Stomach smooth muscle (tissue), 2 donors: ENCODE results near the gene SYT6.
A peak's percentile ranks its signal among the peaks of the same experiment; 100 is the strongest.

ENCODE experiments used
- H3K27ac ChIP-seq: one replicate; pipeline ENCODE4 v1.7.0; 2013; ENCODE audit warnings: mild to moderate bottlenecking, low read length, inconsistent platforms
- H3K27me3 ChIP-seq, 2 donors: one replicate each; pipeline ENCODE4 v1.7.0; 2013; ENCODE audit warnings: low read length in 2 of 2; ENCODE audit not compliant: insufficient read depth in 2 of 2, control insufficient read depth in 1 of 2
- H3K36me3 ChIP-seq, 2 donors: one replicate each; pipeline ENCODE4 v1.7.0; 2013; ENCODE audit warnings: low read length in 2 of 2; ENCODE audit not compliant: control insufficient read depth in 2 of 2, insufficient read depth in 2 of 2
- H3K4me1 ChIP-seq: one replicate; pipeline ENCODE4 v1.7.0; 2013; ENCODE audit warnings: low read length; ENCODE audit not compliant: control insufficient read depth, insufficient read depth
- H3K4me3 ChIP-seq, 2 donors: one replicate each; pipeline ENCODE4 v1.7.0; 2013; ENCODE audit warnings: low read length in 2 of 2
- H3K9ac ChIP-seq, 2 donors: one replicate each; pipeline ENCODE4 v1.7.0; 2013; ENCODE audit warnings: low read length in 2 of 2, mild to moderate bottlenecking in 1 of 2
- H3K9me3 ChIP-seq, 2 donors: one replicate each; pipeline ENCODE4 v1.7.0; 2013; ENCODE audit warnings: low read length in 2 of 2; ENCODE audit not compliant: control insufficient read depth in 2 of 2
- donor health status: healthy.
- donor health status: Pancreatic carcinoma.

The SYT6 gene

DNA sequence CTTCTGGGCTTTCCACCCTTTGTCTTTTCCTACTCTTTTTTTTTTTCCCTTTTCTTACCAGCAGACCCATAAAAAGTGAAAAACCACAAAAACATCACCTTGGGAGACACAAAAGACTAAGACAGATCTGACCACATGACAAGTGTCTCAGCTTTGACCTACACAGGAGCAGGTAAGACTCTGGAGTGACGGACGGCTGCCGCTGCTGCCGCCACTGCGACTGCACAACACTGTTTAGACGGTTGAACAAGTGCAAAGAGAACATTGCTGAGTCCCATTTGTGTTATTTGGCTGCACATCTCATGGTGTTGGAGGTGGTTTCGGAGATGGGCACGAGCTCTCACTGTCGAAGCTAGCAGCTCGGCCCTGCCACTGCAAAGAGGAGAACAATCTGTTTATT, 62.0 kb downstream of the SYT6 start:
- H3K4me3 ChIP-seq, result no peak overlapping the region
- H3K9me3 ChIP-seq, result no peaks in the 10 kb centered on the region
- peaks cover 0 to 2% of the 10 kb centered on the region in 2 donors for H3K27me3 ChIP-seq
- H3K27ac ChIP-seq, result no peak overlapping the region
- no peaks in the 10 kb centered on the region for H3K36me3 ChIP-seq
- no peak overlapping the region for H3K9ac ChIP-seq
- H3K4me1 ChIP-seq, result no peaks in the 10 kb centered on the region

DNA sequence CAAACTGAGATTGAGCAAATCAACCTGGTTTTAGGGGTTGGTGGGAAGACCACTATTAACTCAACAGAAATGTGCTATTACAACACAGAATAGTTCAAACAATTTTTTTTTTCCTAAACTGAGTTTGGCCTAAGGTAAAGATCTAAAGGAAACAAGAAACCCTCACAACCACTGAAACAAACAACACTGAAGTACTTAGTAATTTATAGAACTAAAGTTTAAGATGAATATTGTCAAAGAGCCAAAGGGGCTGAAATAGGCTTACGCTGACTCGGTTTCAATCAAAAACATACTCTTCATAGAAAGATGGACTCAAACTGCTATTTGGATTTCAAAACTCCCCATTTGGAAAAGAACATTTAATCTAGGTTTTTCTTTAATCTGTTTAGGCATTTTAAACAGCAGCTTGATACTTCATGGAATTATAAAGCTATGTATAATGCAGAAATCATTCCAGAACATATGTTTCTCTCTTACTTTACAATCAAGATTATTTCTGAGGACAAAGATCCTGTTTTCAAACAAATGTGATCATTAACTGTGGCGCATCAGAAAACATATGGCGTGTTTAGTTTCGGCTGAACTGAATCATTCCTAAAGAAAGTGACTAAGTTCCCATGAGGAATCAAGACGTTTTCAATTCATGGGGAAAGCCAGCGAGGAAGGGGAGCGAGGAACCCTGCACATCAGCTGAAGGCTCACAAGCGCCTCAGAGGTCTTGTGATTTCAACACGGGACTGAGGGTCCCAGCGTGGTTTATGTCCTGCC, 62.7 kb downstream of the SYT6 start:
- Histone ChIP-seq H3K36me3 (no peaks in the 10 kb centered on the region), H3K27ac (no peak overlapping the region), H3K9me3 (no peaks in the 10 kb centered on the region), H3K27me3 (peaks cover 0 to 2% of the 10 kb centered on the region in 2 donors), H3K9ac (no peak overlapping the region), H3K4me3 (no peak overlapping the region), H3K4me1 (no peaks in the 10 kb centered on the region)

DNA sequence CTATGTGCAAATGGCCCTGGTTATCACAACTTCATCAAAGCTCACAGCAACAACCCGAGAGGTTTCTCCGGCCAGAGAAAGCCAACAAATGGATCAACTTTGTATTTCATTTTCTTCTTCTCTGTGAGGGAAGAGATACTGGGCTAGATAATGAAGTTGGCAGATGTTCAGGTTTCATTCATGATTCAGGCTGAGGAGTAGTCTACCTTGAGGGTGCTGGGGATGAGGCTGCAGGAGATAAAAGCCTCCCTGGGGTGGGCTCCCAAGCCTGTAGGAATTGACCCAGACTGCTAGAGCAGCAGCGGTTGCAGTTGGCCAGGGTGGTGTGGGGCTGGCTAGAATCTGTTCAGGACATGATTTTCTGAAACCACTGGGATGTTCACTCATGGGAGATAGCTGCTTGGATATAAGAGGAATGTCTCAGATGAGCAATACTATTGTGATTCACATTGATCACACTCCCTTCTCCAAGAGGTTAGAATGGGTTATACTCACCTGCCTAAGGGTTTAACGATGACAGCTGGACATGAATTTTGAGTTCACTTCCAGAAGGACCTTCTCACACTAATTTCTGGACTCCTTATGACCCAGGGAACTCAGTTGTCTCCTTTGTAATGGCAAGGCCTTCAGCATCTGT, 64.0 kb downstream of the SYT6 start:
- Histone ChIP-seq H3K27ac (no peak overlapping the region), H3K9ac (no peak overlapping the region), H3K9me3 (no peaks in the 10 kb centered on the region), H3K36me3 (no peaks in the 10 kb centered on the region), H3K27me3 (peaks cover 0 to 2% of the 10 kb centered on the region in 2 donors), H3K4me3 (no peak overlapping the region), H3K4me1 (no peaks in the 10 kb centered on the region)

DNA sequence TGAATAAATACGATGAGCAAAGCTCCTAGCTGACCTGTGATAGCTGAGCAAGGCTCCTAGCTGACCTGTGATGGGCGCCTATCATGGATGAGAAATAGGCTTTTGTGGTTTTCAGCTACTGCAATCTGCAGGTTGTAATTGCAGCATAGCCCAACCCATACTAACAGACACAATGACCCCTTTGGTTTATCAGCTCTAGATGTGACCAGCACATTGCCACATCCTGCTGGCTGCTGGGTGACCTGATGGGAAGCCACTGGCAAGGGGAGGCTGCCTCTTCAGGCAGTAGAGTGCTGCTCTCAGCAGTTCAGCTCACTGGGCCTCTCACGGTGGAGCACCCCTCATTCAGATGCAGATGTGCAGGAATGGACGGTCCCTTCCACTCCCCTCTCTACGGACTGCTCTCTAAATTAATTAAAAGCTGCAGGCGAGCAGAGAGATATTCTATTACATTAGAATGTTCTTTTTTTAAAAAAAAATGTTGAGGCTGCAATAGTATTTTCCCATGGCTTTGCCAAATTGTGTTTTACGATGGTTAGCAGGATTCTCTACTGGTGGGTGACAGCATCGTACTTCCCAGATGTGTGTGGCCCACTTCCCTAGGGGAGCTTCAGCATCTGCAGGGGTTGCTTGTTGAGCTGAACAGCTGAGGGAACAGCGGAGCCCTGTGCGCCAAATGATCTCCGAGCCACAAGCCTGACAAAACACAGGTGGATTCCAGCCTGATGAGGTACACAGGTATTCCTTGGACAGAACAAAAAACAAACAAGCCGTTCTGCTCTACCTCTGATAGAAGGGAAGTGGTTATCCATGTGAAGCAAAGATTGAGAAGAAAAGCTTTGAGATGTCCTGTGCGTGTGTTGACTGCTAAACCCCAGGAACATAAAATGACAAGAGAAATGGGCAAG, 65.0 kb downstream of the SYT6 start:
- Histone ChIP-seq H3K9me3 (no peaks in the 10 kb centered on the region), H3K9ac (no peak overlapping the region), H3K36me3 (no peaks in the 10 kb centered on the region), H3K4me1 (no peaks in the 10 kb centered on the region), H3K27ac (no peak overlapping the region), H3K27me3 (peaks cover 0 to 2% of the 10 kb centered on the region in 2 donors), H3K4me3 (no peak overlapping the region)

DNA sequence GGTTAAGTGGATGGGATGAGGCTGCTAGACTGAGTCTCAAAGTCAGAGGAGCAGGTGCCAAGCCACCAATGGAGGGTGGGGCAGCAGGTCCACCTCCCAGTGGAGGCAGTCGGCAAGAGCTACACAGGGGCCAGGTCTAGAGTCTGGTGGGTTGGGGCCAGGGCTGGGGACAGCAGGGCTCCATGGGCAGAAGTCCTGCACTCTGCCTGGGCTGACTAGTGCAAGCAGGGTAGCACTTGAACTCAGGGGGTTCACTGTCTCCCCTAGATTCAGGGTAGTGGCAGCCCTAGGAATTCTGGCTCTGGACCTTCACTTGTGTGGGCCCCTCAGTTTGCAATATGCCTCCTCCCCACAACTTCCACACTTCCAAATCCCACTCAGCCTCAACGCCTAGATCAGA, 66.2 kb downstream of the SYT6 start:
- H3K27me3 ChIP-seq, result peaks cover 0 to 2% of the 10 kb centered on the region in 2 donors
- H3K9me3 ChIP-seq, result no peaks in the 10 kb centered on the region
- no peak overlapping the region for H3K9ac ChIP-seq
- H3K4me1 ChIP-seq, result peaks cover 1% of the 10 kb centered on the region
- H3K4me3 ChIP-seq, result no peak overlapping the region
- H3K36me3 ChIP-seq, result no peaks in the 10 kb centered on the region
- no peak overlapping the region for H3K27ac ChIP-seq

DNA sequence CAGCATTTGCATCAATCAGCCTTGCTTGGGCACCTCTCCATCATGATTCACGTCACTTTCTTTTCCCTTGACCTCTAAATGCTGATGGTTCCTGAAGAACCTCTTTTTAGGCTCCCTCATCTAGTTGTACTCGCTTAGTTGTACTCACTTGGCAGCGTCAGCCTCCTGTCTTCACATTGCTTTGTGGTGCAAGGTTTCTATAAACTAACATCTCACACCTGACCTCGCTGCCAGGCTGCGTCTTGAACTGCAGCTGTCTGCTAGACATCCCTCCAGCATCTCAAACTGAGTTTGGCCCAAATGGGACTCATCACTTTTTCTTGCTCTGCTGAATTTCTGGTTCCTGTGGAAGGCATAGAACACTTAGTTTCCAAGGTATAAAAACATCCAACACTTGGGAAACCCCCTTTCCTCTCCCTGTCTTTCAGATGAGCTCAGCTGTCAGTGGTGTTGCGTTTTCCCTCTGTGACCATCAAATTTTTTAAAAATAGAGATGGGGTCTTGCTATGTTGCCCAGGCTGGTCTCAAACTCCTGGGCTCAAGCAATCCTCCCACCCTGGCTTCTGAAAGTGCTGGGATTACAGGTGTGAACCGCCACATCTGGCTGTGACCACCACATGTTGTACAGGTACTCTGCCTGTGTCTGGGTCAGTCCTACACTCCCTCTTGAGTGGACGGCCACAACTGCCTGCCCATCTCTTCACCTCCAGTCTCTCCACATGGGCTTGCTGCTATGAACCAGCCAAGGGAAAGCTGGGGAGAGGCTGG, 66.9 kb downstream of the SYT6 start:
- H3K36me3 ChIP-seq, result no peaks in the 10 kb centered on the region
- no peaks in the 10 kb centered on the region for H3K9me3 ChIP-seq
- no peak overlapping the region for H3K4me3 ChIP-seq
- no peak overlapping the region for H3K27ac ChIP-seq
- peaks cover 0 to 2% of the 10 kb centered on the region in 2 donors for H3K27me3 ChIP-seq
- no peak overlapping the region for H3K9ac ChIP-seq
- H3K4me1 ChIP-seq, result peaks cover 8% of the 10 kb centered on the region

DNA sequence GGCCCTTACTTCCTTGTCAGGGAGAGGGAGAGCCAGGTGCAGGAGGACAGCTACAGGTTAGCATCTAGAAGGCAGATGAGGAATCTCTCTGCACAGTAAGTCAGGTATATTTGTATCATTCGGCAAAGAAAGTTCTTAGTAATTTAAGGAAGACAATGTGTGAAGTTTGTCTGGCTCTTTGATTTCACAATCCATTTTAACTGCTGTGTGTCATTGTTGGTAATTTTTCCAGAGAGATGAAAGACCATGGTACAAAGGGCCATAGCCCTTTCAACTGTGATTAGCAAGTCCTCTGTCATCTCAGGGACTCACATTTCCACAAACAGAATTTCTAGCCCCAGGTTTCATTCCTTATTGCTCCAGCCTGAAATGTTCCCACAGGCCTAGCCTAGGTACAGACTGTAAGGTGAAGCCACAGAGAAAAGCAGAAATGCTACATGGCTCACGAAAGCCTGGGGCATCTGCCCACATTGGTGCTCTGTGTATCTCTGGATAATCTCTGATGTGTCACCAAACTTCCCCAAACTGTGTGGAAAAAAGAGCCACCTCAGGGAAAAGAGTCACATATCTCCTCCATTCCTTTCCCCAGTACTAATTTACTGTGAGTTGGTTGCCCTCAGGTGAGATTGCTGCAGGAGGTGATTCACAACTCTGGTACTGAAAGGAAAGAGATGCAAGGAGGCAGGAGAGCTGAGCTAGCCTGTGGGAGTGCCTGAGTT, 70.6 kb downstream of the SYT6 start:
- Histone ChIP-seq H3K9ac (no peak overlapping the region), H3K4me1 (peaks cover 20% of the 10 kb centered on the region), H3K4me3 (no peak overlapping the region), H3K27me3 (peaks cover 0 to under 1% of the 10 kb centered on the region in 2 donors), H3K9me3 (no peaks in the 10 kb centered on the region), H3K27ac (no peak overlapping the region), H3K36me3 (no peaks in the 10 kb centered on the region)

DNA sequence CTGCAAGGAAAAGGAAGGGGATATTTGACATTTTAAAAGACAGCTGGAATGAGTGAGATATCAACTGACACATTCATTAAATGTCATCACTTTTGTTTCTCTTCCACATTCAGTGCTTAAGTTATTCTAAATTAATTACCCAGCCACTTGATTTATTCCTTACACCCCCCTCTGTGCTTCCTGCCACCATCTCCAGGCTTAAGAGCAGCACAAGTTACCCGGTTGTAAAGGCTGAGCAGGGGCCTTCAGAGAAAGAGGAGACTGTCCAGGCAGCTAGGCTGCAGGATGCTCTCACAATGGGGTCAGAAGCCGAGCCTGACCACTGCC, 71.4 kb downstream of the SYT6 start:
- peak overlapping the region in 1 of 2 donors; percentile 29 for H3K9ac ChIP-seq
- H3K36me3 ChIP-seq, result no peaks in the 10 kb centered on the region
- peak overlapping the region; percentile 18 for H3K27ac ChIP-seq
- H3K4me1 ChIP-seq, result peaks cover 20% of the 10 kb centered on the region
- no peaks in the 10 kb centered on the region for H3K9me3 ChIP-seq
- H3K27me3 ChIP-seq, result no peaks in the 10 kb centered on the region
- peak overlapping the region; percentile 10 to 29 for H3K4me3 ChIP-seq

DNA sequence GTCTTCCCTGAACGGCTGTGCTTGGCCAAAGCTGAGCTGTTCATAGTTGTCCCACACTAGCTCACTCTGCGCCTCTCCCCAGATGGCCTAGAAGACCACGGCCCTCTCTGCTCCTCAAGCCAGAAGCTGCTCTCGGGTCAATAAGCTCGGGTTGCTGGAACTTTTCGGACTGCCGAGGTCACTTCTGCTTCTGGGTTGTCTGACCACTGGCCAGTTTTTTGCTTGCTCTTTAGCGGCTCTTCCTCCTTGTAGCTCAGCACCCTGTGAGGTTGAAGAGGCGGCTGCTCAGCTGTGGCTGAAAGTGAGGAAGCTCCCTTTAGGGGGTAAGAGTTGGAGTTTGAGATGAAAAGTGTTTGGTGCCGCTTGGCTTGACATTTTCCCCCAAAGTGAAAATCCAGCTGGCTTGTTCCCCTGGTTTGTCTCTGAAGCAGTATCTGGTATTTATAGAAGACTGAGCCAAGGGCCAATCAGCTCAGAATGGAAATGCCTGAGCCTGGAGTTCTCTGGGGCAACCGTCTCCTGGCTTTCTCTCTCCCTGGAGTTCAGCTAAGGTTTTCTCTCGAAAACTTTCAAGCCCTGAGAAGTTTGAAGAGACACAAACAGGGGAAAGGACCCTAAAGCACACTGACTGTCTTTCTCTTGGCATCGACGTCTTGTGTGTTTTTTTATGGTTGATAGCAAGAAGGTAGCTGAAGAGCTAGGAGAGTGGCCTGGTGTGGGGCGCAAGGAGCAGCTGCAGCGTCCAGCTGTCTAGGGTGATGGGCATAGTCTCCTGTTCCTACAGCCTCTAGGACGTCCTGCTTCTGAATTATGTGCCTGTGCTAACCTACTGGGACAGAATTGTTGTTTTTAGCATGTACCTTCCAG, 72.0 kb downstream of the SYT6 start:
- Histone ChIP-seq H3K4me3 (peak overlapping the region; percentile 10 to 29), H3K27me3 (no peaks in the 10 kb centered on the region), H3K9me3 (no peaks in the 10 kb centered on the region), H3K9ac (peak overlapping the region in 1 of 2 donors; percentile 29), H3K36me3 (no peaks in the 10 kb centered on the region), H3K4me1 (peaks cover 20% of the 10 kb centered on the region), H3K27ac (peak overlapping the region; percentile 18)
